ENCODE measurements around the gene SLC6A3.
"Not testable (repeated sequence)": the region's sequence is repeated elsewhere in the genome, so short reads cannot be mapped to it uniquely, and the experiment has no call there.

SLC6A3 gene

GRCh38 chr5:1360861-1361260 is 84.4 kb downstream of the SLC6A3 start:
- DNase-seq (ENCODE audit: low spot score) = no peak
- in situ Hi-C loops (cut with MboI; ENCODE audit: low pct_unique_long_range_greater_than_20kb, low sequenced_read_pairs, unreplicated experiment) = no loop called here

GRCh38 chr5:1360367-1360766 is 84.9 kb downstream of the SLC6A3 start:
- in situ Hi-C loops (cut with MboI; ENCODE audit: low pct_unique_long_range_greater_than_20kb, low sequenced_read_pairs, unreplicated experiment); DNase-seq (ENCODE audit: low spot score): not testable (repeated sequence)

More at GRCh38 chr5:1360861-1361260, 84.4 kb downstream of the SLC6A3 start:
- TF ChIP-seq CTCF (IDR thresholded peaks at IDR 0.05; ENCODE audit: extremely low read depth, insufficient read depth, missing control alignments) = no peak

- in situ Hi-C loops (cut with MboI; ENCODE audit: low pct_unique_long_range_greater_than_20kb, low sequenced_read_pairs, unreplicated experiment) = no loop called here
- no peak for DNase-seq (ENCODE audit: low spot score)
- no peak for TF ChIP-seq CTCF (IDR thresholded peaks at IDR 0.05; ENCODE audit: extremely low read depth, insufficient read depth, missing control alignments)
These were observed 85.5 kb downstream of the SLC6A3 start for GRCh38 chr5:1359713-1360112.

- in situ Hi-C loops (cut with MboI; ENCODE audit: low pct_unique_long_range_greater_than_20kb, low sequenced_read_pairs, unreplicated experiment) = no loop called here
These were observed 86.1 kb downstream of the SLC6A3 start for GRCh38 chr5:1359031-1359645.

GRCh38 chr5:1358726-1359025 is 86.6 kb downstream of the SLC6A3 start:
- DNase-seq (ENCODE audit: low spot score) = no peak
- in situ Hi-C loops (cut with MboI; ENCODE audit: low pct_unique_long_range_greater_than_20kb, low sequenced_read_pairs, unreplicated experiment) = no loop called here
- TF ChIP-seq CTCF (IDR thresholded peaks at IDR 0.05; ENCODE audit: extremely low read depth, insufficient read depth, missing control alignments) = no peak

More at GRCh38 chr5:1359031-1359645, 86.1 kb downstream of the SLC6A3 start:
- DNase-seq (ENCODE audit: low spot score) = no peak
- no peak for TF ChIP-seq CTCF (IDR thresholded peaks at IDR 0.05; ENCODE audit: extremely low read depth, insufficient read depth, missing control alignments)

GRCh38 chr5:1357946-1358725 is 87.1 kb downstream of the SLC6A3 start:
- TF ChIP-seq CTCF (IDR thresholded peaks at IDR 0.05; ENCODE audit: extremely low read depth, insufficient read depth, missing control alignments) = no peak
- DNase-seq (ENCODE audit: low spot score) = no peak
- in situ Hi-C loops (cut with MboI; ENCODE audit: low pct_unique_long_range_greater_than_20kb, low sequenced_read_pairs, unreplicated experiment) = no loop called here
